Measurements from ENCODE around the gene CEP350. TPM values are rescaled to one million over a fixed set of nuclear protein-coding genes. Genes with fewer than 3 reads are reported as not detected.

Gene CEP350
- polyA plus RNA-seq, 1 of the 3 experiments (the other 2 are of a cell fraction) = 2.9 TPM

GRCh38 chr1:180061019-180061418 is 106.4 kb downstream of the CEP350 start:
- H3K4me1 ChIP-seq (ENCODE audit: control insufficient read depth in 1 of 2, insufficient read depth in 2 of 2, low read depth in 1 of 2, low read length in 1 of 2) = no peaks in the 10 kb centered on the region; a peak in 1 of 4 replicates
- H3K9me3 ChIP-seq = no peaks in the 10 kb centered on the region
- ChIA-PET POLR2A (no interaction called here), CTCF (no interaction called here)
- no peak for TF ChIP-seq FOXM1 (IDR thresholded peaks at IDR 0.05; ENCODE audit: low read depth)
- no peak for TF ChIP-seq EZH2phosphoT487 (IDR thresholded peaks at IDR 0.05; ENCODE audit: borderline replicate concordance, low read depth)
- TF ChIP-seq RFX5 (IDR thresholded peaks at IDR 0.05; ENCODE audit: low read length) = no peak
- TF ChIP-seq ZBTB33 (IDR thresholded peaks at IDR 0.05; ENCODE audit: borderline replicate concordance, low read depth) = no peak
- no peak for TF ChIP-seq USF2 (IDR thresholded peaks at IDR 0.05; ENCODE audit: borderline replicate concordance, low read depth, low read length)
- no peak for TF ChIP-seq TCF12 (IDR thresholded peaks at IDR 0.05)
- TF ChIP-seq MAX (IDR thresholded peaks at IDR 0.05; ENCODE audit: low read depth) = no peak
- no peak for TF ChIP-seq SIN3A (IDR thresholded peaks at IDR 0.05; ENCODE audit: borderline replicate concordance, low read depth, low read length)
- no peak for TF ChIP-seq IRF3 (IDR thresholded peaks at IDR 0.05; ENCODE audit: low read depth, low read length)
- TF ChIP-seq FOSL2 (IDR thresholded peaks at IDR 0.05; ENCODE audit: borderline replicate concordance, low read depth) = no peak
- TF ChIP-seq CTCF (IDR thresholded peaks at IDR 0.05) = no peak
- H3K4me3 ChIP-seq (ENCODE audit: low read depth in 2 of 2, low read length in 1 of 2) = no peak overlapping the region
- no peaks in the 10 kb centered on the region for H3K79me2 ChIP-seq (ENCODE audit: insufficient read depth)
- no peaks in the 10 kb centered on the region for H3K9me2 ChIP-seq
- peaks cover 16% of the 10 kb centered on the region for H3F3A ChIP-seq (replicated peaks; ENCODE audit: insufficient read depth)
- no peak overlapping the region for H3K27ac ChIP-seq (ENCODE audit: low read depth in 2 of 2, low read length in 1 of 2)
- H3K27me3 ChIP-seq (ENCODE audit: insufficient read depth) = no peaks in the 10 kb centered on the region
- H2AFZ ChIP-seq (ENCODE audit: low read depth) = no peak overlapping the region
- H3K4me2 ChIP-seq = no peak overlapping the region
- 100% methylated on average over 1 of the region's 1 CpG for WGBS (ENCODE audit: low lambda C conversion rate)
- no peak overlapping the region for H3K9ac ChIP-seq
- H4K20me1 ChIP-seq (ENCODE audit: insufficient read depth) = no peaks in the 10 kb centered on the region
- H3K36me3 ChIP-seq (replicated peaks in 1 of 2; ENCODE audit: control insufficient read depth in 1 of 2, insufficient read depth in 2 of 2, low read length in 1 of 2) = peaks cover 48 to 64% of the 10 kb centered on the region in 2 experiments
- DNase-seq = no peak

Measured in SK-N-SH (cell line).